Neural crest cell (in vitro differentiated cells): ENCODE data around the gene PDE6G. TPM values are rescaled to one million over a fixed set of nuclear protein-coding genes. Genes with fewer than 3 reads are reported as not detected.

Source experiments
- DNase-seq: peaks from one replicate; pipeline ENCODE4 v3.0.0; 2021; ENCODE audit warnings: low read depth, mixed read lengths, low spot score
- H3K27ac Mint-ChIP-seq: one replicate; pipeline ENCODE4 v1.8.0; 2021; ENCODE audit warnings: mild to moderate bottlenecking, mixed read lengths; ENCODE audit not compliant: unreplicated experiment
- H3K27me3 Mint-ChIP-seq: 2 replicates; pipeline ENCODE4 v1.8.0; 2021; ENCODE audit warnings: low read depth, mild to moderate bottlenecking, mixed read lengths
- H3K36me3 Mint-ChIP-seq: 2 replicates; pipeline ENCODE4 v1.8.0; 2021; ENCODE audit warnings: low read depth, mild to moderate bottlenecking, mixed read lengths
- H3K4me1 Mint-ChIP-seq: 2 replicates; pipeline ENCODE4 v1.8.0; 2021; ENCODE audit warnings: mixed read lengths
- H3K4me3 Mint-ChIP-seq: one replicate; pipeline ENCODE4 v1.8.0; 2021; ENCODE audit warnings: mild to moderate bottlenecking, mixed read lengths
- H3K9me3 Mint-ChIP-seq: 2 replicates; pipeline ENCODE4 v1.8.0; 2021; ENCODE audit warnings: mixed read lengths
- total RNA-seq: library from RNA; stranded (reverse); gene quantifications from 2 replicates; pipeline ENCODE4 v1.2.1, GENCODE V29; 2021
- TF ChIP-seq, protein P1 (sequence below): fragments of 200-600 bp; sonication (generic); conservative IDR thresholded peaks from 2 replicates; pipeline ENCODE4 v1.5.0; 2021; ENCODE audit warnings: antibody characterized with exemption, mild to moderate bottlenecking

PDE6G gene
- total RNA-seq, 1 donor from 2014 or later: 0.79 TPM

DNA sequence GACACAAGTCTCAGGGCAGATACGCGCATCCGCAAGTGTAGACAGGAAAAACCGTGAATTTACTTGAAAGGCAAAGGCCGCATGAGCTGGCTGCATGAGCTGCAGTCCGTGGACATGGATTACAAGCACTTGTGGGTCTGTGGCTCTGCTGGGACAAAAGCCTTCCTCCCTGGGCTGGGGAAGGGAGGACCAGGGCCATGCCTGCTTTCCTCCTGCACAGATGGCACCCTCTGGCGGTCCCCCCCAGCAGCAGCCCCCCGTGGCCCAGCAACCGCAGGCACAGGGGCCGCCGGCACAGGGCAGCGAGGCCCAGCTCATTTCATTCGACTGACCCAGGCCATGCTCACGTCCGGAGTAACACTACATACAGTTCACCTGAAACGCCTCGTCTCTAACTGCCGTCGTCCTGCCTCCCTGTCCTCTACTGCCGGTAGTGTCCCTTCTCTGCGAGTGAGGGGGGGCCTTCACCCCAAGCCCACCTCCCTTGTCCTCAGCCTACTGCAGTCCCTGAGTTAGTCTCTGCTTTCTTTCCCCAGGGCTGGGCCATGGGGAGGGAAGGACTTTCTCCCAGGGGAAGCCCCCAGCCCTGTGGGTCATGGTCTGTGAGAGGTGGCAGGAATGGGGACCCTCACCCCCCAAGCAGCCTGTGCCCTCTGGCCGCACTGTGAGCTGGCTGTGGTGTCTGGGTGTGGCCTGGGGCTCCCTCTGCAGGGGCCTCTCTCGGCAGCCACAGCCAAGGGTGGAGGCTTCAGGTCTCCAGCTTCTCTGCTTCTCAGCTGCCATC is 45.1 kb upstream of the PDE6G start:
- H3K4me3 Mint-ChIP-seq: peak overlapping the region; percentile 96
- no peaks in the 10 kb centered on the region for H3K27me3 Mint-ChIP-seq
- no peak overlapping the region for H3K27ac Mint-ChIP-seq
- TF ChIP-seq, protein P1, sequence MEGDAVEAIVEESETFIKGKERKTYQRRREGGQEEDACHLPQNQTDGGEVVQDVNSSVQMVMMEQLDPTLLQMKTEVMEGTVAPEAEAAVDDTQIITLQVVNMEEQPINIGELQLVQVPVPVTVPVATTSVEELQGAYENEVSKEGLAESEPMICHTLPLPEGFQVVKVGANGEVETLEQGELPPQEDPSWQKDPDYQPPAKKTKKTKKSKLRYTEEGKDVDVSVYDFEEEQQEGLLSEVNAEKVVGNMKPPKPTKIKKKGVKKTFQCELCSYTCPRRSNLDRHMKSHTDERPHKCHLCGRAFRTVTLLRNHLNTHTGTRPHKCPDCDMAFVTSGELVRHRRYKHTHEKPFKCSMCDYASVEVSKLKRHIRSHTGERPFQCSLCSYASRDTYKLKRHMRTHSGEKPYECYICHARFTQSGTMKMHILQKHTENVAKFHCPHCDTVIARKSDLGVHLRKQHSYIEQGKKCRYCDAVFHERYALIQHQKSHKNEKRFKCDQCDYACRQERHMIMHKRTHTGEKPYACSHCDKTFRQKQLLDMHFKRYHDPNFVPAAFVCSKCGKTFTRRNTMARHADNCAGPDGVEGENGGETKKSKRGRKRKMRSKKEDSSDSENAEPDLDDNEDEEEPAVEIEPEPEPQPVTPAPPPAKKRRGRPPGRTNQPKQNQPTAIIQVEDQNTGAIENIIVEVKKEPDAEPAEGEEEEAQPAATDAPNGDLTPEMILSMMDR: no peak
- no peak for DNase-seq
- no peaks in the 10 kb centered on the region for H3K9me3 Mint-ChIP-seq
- peaks cover 16% of the 10 kb centered on the region for H3K36me3 Mint-ChIP-seq
- peaks cover 6% of the 10 kb centered on the region for H3K4me1 Mint-ChIP-seq

DNA sequence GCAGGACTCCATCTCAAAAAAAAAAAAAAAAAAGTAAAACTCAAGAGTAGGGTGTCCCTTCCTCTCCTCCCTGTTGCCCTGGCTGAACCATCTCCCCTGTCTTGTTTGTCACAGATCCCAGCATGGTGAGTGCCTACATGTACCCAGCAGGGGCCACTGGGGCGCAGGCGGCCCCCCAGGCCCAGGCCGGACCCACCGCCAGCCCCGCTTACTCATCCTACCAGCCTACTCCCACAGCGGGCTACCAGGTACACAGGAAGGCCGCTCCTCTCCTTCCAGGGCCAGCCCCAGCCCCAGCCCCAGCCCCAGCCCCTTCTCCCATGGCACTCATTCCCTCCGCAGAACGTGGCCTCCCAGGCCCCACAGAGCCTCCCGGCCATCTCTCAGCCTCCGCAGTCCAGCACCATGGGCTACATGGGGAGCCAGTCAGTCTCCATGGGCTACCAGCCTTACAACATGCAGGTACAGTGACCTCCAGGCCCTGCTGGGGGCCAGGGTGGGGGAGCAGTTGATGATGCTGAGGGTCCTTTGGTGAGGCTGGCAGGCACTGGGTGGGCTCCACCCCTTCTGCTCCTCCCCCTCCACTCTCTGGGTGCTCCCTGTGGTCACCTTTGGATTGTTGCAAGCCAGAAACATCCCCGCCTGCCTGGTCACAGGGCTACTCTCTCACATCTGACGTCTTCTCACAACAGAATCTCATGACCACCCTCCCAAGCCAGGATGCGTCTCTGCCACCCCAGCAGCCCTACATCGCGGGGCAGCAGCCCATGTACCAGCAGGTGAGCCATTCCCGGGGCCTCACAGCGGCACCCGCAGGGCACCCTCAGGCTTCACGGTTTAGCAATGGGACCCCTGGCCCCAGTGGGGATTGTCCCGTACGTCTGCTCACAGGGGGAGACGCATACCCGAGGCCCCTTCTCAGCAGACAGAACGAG is 44.3 kb upstream of the PDE6G start:
- Mint-ChIP-seq H3K9me3 (no peaks in the 10 kb centered on the region), H3K27me3 (no peaks in the 10 kb centered on the region), H3K4me1 (peaks cover 6% of the 10 kb centered on the region), H3K36me3 (peaks cover 11% of the 10 kb centered on the region), H3K27ac (no peak overlapping the region), H3K4me3 (peak overlapping the region; percentile 68)
- TF ChIP-seq, protein P1: no peak
- DNase-seq: no peak

DNA sequence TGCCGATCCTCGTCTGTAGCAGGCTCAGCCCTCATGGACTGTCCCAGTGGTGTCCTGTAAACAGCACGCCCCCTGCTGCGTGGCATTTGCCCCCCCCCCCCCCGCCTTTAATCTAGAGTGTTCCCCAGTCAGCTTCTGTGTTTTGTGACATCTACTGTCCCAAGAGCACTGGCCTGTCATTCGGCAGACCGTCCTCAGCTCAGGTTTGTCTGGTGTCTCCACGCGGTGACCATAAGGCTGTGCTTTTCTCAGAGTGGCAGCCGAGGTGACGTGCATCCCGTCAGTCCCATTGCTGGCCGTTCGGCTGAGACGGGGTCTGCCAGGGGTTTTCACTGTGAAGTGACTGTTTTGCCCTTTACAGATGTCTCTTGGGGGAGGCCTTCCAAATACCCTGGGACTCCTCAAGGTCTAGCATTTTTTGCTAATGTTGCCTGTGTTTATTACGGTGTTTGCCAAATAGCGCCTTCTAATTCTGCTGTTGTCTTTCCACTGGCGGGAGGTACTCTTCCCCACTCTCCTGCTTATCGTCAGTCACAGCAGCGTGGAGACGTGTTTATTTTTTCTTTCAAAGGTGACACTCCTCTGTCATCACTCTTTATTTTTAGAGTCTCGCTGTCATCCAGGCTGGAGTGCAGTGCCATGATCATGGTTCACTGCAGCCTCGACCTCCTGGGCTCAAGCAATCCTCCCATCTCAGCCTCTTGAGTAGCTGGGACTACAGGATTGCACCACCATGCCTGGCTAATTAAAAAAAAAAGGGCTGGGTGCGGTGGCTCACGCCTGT is 41.1 kb upstream of the PDE6G start:
- Mint-ChIP-seq H3K9me3 (no peaks in the 10 kb centered on the region), H3K4me1 (peaks cover 5% of the 10 kb centered on the region), H3K4me3 (peak overlapping the region; percentile 41), H3K27me3 (no peaks in the 10 kb centered on the region), H3K36me3 (peaks cover 10% of the 10 kb centered on the region), H3K27ac (no peak overlapping the region)
- no peak for DNase-seq
- TF ChIP-seq, protein P1: no peak

DNA sequence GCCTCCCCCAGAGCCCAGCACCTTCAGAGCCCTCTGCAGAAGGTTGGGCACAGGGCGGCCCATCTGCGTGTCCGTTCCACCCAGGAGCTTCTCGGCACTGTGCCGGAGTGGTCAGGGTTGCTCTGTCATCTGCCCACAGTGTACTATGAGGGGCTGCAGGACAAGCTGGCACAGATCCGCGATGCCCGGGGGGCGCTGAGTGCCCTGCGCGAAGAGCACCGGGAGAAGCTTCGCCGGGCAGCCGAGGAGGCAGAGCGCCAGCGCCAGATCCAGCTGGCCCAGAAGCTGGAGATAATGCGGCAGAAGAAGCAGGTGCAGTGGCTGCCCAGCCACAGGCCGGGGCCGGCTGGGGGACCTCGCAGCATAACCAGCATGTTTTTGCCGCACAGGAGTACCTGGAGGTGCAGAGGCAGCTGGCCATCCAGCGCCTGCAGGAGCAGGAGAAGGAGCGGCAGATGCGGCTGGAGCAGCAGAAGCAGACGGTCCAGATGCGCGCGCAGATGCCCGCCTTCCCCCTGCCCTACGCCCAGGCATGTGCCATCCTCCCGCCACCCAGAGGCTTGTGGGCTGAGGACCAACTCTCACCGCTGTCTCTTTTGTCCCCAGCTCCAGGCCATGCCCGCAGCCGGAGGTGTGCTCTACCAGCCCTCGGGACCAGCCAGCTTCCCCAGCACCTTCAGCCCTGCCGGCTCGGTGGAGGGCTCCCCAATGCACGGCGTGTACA is 40.0 kb upstream of the PDE6G start:
- Mint-ChIP-seq H3K9me3 (no peaks in the 10 kb centered on the region), H3K4me1 (no peaks in the 10 kb centered on the region), H3K27ac (no peak overlapping the region), H3K27me3 (no peaks in the 10 kb centered on the region), H3K36me3 (peaks cover 10% of the 10 kb centered on the region), H3K4me3 (no peak overlapping the region)
- DNase-seq: no peak
- TF ChIP-seq, protein P1: no peak
